Muscle of back (tissue), 11 donors: ENCODE measurements around the gene SREK1. TPM values are rescaled to one million over a fixed set of nuclear protein-coding genes. Genes with fewer than 3 reads are reported as not detected.
"Not testable (repeated sequence)": the region's sequence is repeated elsewhere in the genome, so short reads cannot be mapped to it uniquely, and the experiment has no call there.

Source experiments
- DNase-seq, 3 donors: peaks; one replicate each; pipeline versions ENCODE4 v3.0.0 to v3.0.0-alpha.2; 2013
- polyA plus RNA-seq, 10 donors: library from polyadenylated mRNA; unstranded; fragments of 120-200 nt; gene quantifications; one replicate each; pipeline ENCODE4 v1.2.1, GENCODE V29; 2013; ENCODE audit not compliant: insufficient read length in 10 of 10

Gene SREK1
- polyA plus RNA-seq, 10 donors: 60.8 to 96.3 (median 79.8) TPM

- no peak for DNase-seq
Observed at GRCh38 chr5:66209350-66209749, 65.2 kb downstream of the SREK1 start.

GRCh38 chr5:66209794-66210193 lies 65.7 kb downstream of the SREK1 start:
- DNase-seq: no peak

GRCh38 chr5:66213533-66213932 lies 69.4 kb downstream of the SREK1 start:
- DNase-seq: no peak

- no peak for DNase-seq
Observed at GRCh38 chr5:66222455-66222854, 78.4 kb downstream of the SREK1 start.

GRCh38 chr5:66222896-66223295 lies 78.8 kb downstream of the SREK1 start:
- not testable (repeated sequence) for DNase-seq

- DNase-seq: no peak
Observed at GRCh38 chr5:66223637-66224036, 79.5 kb downstream of the SREK1 start.

- DNase-seq: no peak
Observed at GRCh38 chr5:66224274-66224673, 80.2 kb downstream of the SREK1 start.

- no peak for DNase-seq
Observed at GRCh38 chr5:66224773-66225553, 80.9 kb downstream of the SREK1 start.

- no peak for DNase-seq
Observed at GRCh38 chr5:66230551-66230950, 86.5 kb downstream of the SREK1 start.

- DNase-seq: no peak
Observed at GRCh38 chr5:66231508-66231907, 87.4 kb downstream of the SREK1 start.

GRCh38 chr5:66232275-66232674 lies 88.2 kb downstream of the SREK1 start:
- no peak for DNase-seq

GRCh38 chr5:66232706-66233445 lies 88.8 kb downstream of the SREK1 start:
- DNase-seq: no peak

Other genes with a start within 250 kb of the SREK1 start
- 10 to 100 TPM; 37.4 to 53.0 (median 49.6) TPM for gene ERBIN, start 217.7 kb upstream of the SREK1 start, polyA plus RNA-seq